HG02678 (cell line): Measurements from ENCODE around the gene MYL2.
"Not testable (repeated sequence)": the region's sequence is repeated elsewhere in the genome, so short reads cannot be mapped to it uniquely, and the experiment has no call there.

Source experiments
- ATAC-seq: cut with Tn5 transposase; IDR thresholded peaks from one replicate; pipeline ENCODE4 v1.9.1; 2021; ENCODE audit warnings: mild to moderate bottlenecking, moderate library complexity; ENCODE audit not compliant: unreplicated experiment

Gene MYL2

GRCh38 chr12:110920324-110920910 lies at the start of gene MYL2:
TSS of gene MYL2 (minus strand) at chr12:110920579. CDS start at chr12:110920529, 50 bp downstream.
- no peak for ATAC-seq

- no peak for ATAC-seq
Observed at GRCh38 chr12:110966081-110966760, 45.8 kb upstream of the MYL2 start.

- ATAC-seq: no peak
Observed at GRCh38 chr12:110965574-110965973, 45.2 kb upstream of the MYL2 start.

DNA sequence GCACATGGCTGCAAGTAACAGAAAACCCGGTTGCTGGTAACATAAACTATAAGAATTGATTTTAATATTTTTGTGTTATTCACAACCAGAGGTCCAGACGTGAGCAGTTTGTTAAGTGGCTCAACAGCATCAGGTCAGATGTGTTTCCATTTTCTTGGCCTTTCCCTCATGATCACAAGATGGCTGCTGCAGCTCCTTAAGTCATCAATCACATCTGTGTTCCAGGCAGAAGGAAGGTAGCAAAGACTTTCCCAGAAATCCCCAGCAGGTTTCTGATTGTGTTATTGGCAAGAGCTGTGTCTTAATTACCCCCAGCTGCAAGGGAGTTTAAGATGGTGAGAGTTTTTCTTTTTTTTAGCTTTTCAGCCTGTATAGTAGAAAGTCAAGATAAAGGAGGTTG lies 40.4 kb upstream of the MYL2 start:
- no peak for ATAC-seq

DNA sequence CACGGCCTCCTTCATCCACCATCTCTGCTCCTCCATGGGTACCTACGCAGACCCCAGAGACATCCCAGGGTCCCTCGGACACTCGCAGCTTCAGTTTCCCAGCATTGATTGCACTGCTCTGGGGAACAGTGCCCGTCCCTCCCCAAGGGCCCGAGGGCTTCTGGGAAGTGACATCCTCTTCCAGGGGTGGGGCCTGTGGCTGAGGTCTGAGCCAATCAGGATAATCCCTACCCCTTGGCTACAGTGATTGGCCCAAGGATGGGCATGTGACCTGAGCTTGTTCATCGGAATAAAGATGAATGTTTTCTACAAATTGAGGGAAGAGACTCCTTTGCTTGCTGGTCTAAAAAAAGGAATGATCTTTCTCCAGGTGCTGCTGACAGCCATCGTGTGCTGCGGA lies 37.3 kb upstream of the MYL2 start:
- no peak for ATAC-seq

DNA sequence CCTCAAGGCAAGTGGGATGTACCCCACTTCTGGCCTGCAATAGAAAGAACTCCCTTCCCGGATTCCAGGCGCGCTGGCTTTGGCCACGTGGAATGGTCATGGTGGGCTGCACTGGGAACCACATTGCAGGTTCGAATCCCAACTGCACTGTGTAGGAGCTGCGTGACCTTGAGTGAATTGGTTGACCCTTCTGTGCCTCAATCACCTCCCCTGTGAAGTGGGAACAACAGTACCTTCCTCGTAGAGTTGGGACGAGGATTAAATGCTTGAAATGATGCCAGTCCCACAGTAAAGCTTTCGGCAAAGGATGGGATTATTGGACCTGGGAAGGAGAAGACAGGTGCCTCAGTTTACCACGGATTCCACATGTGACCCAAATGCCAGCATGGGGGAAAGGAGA lies 36.8 kb upstream of the MYL2 start:
- no peak for ATAC-seq

DNA sequence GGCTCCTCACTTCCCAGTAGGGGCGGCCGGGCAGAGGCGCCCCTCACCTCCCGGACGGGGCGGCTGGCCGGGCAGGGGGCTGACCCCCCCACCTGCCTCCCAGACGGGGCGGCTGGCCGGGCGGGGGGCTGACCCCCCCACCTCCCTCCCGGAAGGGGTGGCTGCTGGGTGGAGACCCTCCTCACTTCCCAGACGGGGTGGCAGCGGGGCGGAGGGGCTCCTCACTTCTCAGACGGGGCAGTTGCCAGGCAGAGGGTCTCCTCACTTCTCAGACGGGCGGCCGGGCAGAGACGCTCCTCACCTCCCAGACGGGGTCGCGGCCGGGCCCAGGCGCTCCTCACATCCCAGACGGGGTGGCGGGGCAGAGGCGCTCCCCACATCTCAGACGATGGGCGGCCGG lies 30.5 kb upstream of the MYL2 start:
- ATAC-seq: not testable (repeated sequence)

- ATAC-seq: not testable (repeated sequence)
Observed at GRCh38 chr12:110950466-110950865, 30.1 kb upstream of the MYL2 start.

DNA sequence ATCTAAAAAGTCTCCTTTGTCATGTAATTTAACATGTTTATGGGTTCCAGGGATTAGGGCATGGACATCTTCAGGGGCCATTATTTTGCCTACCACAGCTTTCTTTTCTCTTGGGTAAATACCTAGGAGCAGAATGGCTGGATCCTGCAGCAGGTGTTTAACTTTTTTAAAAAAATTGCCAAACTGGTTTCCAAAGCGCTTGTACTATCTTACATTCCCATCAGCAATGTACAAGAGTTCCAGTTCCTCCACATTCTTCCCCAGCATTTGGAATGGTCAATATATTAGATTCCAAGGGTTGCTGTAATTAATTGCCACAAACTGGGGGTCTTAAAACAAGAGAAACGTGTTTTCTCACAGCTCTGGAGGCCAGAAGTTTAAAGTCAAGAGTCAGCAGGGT lies 27.7 kb upstream of the MYL2 start:
- ATAC-seq: no peak

DNA sequence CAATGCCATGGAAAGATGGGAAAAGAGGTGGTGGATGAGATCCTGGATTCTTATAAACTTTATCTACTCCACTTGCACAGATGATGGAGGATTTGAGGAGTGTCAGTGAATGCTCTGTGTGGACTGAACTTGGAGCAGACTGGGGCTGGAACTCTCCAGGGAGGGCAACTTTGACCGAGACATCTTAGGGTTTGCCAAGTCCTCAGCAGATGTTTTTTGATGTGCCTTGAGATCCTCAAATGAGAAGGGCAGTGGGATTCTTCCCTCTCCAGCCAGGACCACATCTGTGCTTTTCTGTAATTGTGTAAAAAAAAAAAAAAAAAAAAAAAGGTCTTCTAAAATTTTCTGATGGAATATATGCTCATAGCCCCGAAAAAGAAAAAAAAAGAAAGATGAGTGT lies 23.0 kb upstream of the MYL2 start:
- no peak for ATAC-seq

DNA sequence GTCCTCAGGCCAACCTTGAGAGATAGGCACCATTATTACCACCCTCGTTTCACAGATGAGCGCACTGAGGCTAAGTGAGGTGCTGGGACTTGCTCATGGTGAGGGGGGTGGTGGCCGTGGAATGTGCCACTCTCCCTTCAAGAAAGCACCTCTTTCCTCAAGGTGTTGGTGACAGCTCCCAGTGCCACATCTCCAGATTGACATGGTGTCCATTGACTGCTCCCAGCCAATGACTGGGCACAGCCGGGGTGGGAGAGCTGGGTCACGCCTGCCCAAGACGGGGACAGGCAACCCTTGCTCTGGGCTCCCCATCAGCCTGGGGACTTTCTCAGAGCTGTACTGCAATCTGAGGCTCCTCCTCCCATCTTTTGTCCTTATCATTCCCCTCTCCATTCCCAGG lies 21.0 kb upstream of the MYL2 start:
- no peak for ATAC-seq

GRCh38 chr12:110940933-110941332 lies 20.6 kb upstream of the MYL2 start:
- no peak for ATAC-seq

DNA sequence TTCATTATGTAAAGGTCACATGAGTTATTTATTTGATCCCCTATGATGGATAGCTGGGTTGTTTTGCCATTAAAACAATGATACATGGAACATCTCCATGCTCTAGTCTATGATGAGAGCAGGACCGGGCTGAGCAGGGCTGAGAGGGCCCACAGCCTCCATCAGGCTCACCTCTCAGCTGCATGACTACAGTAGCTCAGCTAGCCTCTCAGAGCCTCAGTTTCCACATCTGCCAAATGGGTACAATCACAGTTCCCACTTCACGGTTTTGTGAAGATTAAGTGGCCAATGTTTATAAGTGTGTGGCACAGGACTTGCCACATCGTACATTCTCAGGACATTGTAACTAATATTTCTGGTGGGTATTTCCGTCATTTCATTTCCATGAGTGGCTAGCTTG lies 19.9 kb upstream of the MYL2 start:
- ATAC-seq: no peak

GRCh38 chr12:110937104-110937641 lies 16.8 kb upstream of the MYL2 start:
- ATAC-seq: no peak

DNA sequence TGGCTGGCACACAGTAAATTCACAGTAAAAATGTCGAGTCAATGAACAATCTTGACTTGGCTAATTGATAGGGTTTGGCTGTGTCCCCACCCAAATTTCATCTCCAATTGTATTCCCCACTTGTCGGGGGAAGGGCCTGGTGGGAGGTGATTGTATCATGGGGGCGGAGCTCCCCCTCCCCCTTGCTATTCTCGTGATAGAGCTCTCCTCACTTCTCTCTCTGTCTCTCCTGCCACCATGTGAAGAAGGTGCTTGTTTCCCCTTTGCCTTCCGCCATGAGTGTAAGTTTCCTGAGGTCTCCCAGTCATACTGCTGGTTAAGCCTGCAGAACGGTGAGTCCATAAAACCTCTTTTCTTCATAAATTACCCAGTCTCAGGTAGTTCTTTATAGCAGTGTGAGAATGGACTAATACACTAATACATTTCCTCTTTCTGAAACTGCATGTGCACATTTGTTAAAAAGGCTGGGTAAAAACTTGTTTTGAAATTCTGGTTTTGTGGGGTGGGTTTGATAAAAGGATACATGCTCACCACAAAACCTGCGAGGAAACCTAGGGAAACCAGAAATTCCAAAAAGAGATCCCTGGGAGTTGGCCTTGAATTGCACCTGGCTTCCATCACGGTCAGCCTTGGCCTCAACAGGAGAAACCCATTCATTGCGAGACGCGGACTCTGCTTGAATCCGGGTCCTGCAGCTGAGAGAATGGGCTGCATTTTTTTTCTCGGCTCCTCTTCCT lies 16.2 kb upstream of the MYL2 start:
- ATAC-seq: no peak

GRCh38 chr12:110935588-110935987 lies 15.2 kb upstream of the MYL2 start:
- ATAC-seq: no peak

DNA sequence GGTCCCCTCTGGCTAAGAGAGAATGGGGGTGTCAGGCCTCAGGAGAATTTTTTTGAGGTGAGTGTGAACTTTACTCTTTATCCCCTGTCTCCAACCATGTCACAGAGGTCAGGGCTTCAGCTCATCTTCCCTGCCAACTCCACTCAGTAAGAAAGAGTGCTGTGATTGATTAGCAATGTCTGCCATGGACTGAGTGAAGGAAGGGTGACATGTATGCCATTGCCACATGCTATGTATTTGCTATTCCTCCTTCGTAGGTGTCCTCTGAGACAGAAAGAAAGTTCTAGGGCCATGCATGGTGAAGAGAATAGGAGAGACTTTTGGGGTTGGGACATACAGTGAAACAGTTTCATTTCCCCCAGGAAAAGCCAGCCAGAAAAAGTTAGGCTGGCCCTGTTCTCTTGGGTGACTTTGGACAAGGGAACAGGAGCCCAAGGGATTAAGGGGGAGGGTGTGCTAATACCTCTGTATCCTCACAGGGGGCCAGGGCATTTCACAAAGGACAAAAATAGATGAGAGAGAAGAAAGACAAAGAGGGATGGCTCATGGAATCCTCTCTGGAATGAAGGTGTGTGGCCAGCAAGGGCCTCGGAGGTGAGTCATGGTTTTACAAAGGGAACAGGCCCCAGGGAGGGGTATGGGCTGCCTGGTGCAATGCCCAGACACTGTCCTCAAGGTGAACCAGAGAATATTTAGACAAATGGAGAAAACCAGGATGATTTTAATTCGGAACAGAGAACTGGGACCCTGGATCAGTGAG lies 13.9 kb upstream of the MYL2 start:
- no peak for ATAC-seq

- ATAC-seq: no peak
Observed at GRCh38 chr12:110933326-110933974, 13.1 kb upstream of the MYL2 start.

- ATAC-seq: no peak
Observed at GRCh38 chr12:110932046-110932445, 11.7 kb upstream of the MYL2 start.

DNA sequence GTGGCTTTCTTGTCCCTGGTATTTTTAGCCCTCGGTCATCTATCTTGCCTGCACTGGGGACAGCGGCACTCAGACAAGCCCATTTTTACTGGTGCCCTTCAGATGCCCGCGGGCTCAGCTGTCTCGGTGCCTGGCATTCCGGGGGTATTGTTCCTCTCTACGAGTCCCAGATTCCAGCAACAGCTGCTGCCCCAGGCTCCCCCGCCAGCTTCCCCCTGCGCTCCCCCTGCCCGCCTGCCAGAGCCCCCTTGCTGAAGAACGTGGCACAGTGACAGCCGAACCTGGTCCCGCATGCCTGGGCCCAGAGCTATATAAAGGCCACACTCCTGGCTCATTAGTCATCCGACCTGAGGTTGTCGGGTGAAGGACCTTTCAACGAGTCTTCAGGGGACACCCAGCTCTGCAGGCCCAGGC lies 10.9 kb upstream of the MYL2 start:
- no peak for ATAC-seq
